ENCODE measurements around the gene NTRK1. TPM values are rescaled to one million over a fixed set of nuclear protein-coding genes. Genes with fewer than 3 reads are reported as not detected.

Gene NTRK1
- total and polyA plus RNA-seq, 3 experiments from 2014 or later = 2.9 to 3.0 TPM; not detected in 1

GRCh38 chr1:156901590-156901900 is 40.9 kb downstream of the NTRK1 start:
- Histone ChIP-seq H3K27ac (ENCODE audit: low read depth, low read length) (no peak overlapping the region), H3K4me3 (ENCODE audit: low read length) (no peak overlapping the region), H3K9me3 (ENCODE audit: low read length) (no peaks in the 10 kb centered on the region), H3K36me3 (ENCODE audit: insufficient read depth, low read length) (no peaks in the 10 kb centered on the region), H3K4me1 (ENCODE audit: insufficient read depth, low read length) (peaks cover 5% of the 10 kb centered on the region), H3K27me3 (ENCODE audit: insufficient read depth, low read length, poor library complexity, severe bottlenecking) (no peaks in the 10 kb centered on the region)
- ChIA-PET CTCF (interaction anchor here (0.8 kb wide), 1 partner anchor 9 kb away, joined by 3 read pairs; no protein-coding TSS in a partner anchor), POLR2A (no interaction called here)
- H3K4me3 Mint-ChIP-seq = no peak overlapping the region
- H3K27ac Mint-ChIP-seq = no peak overlapping the region
- no peak for DNase-seq
- peaks cover 0 to 6% (median 0%) of the 10 kb centered on the region in 3 donors for H3K4me1 Mint-ChIP-seq
- H3K27me3 Mint-ChIP-seq = peaks cover 21 to 47% of the 10 kb centered on the region in 2 donors
- H3K36me3 Mint-ChIP-seq = peaks cover 0 to 2% (median 0%) of the 10 kb centered on the region in 3 donors
- H3K9me3 Mint-ChIP-seq = no peaks in the 10 kb centered on the region

DNA sequence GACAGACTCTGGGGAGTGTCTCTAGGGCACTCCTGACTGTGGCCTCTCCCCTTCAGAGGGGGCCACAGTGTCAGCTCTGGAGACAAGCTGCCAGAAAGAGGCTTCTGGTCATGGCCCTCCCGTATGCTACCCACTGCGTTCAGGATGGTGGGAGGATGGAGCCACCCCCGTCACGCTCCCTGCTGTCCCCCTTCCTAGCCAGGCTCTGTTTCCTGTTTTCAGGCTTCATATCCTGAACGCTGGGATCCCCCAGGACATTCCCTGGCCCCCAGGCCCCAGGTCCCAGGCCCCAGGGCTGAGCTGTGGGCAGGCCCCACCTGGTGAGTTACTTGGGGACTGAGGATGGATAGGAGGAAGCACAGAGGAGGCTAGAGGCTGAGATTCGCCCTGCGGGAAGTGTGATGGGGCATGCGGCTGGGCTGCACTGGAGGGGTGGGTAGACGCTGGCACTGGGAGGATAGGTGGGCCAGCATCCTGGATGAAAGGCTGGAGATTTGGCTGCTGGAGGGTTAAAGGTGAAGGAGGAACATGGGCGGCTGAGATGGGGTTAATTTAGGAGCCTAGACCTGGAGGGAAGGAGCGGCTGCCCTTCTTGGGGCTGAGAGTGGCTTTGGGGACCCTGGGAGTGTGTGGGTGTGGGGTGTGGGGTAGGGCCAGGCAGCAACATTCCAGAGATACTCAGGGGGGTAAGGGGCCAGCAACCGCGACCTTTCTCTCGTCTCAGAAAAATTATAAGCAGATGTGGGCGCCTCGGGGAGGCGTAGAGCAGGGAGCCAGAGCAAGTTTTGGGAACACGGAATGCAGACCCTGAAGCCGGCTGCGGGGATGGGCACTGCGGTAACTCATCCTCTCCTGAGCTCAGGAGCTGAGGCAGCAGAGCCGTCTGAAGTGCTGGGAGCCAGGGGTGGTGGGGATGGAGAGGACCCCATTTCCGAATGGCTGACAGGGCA is 41.6 kb downstream of the NTRK1 start:
- Mint-ChIP-seq H3K27me3 (peaks cover 23 to 48% of the 10 kb centered on the region in 2 donors), H3K36me3 (peaks cover 0 to 2% (median 0%) of the 10 kb centered on the region in 3 donors), H3K4me1 (peaks cover 0 to 6% (median 0%) of the 10 kb centered on the region in 3 donors), H3K27ac (peak overlapping the region in 1 of 8 donors; percentile 28), H3K9me3 (no peaks in the 10 kb centered on the region), H3K4me3 (no peak overlapping the region)
- Histone ChIP-seq H3K27me3 (ENCODE audit: insufficient read depth, low read length, poor library complexity, severe bottlenecking) (no peaks in the 10 kb centered on the region), H3K9me3 (ENCODE audit: low read length) (no peaks in the 10 kb centered on the region), H3K4me1 (ENCODE audit: insufficient read depth, low read length) (peaks cover 5% of the 10 kb centered on the region), H3K27ac (ENCODE audit: low read depth, low read length) (no peak overlapping the region), H3K36me3 (ENCODE audit: insufficient read depth, low read length) (no peaks in the 10 kb centered on the region), H3K4me3 (ENCODE audit: low read length) (no peak overlapping the region)
- DNase-seq = no peak
- CTCF ChIA-PET = no interaction called here
- POLR2A ChIA-PET = no interaction called here

- Histone ChIP-seq H3K27ac (ENCODE audit: low read depth, low read length) (no peak overlapping the region), H3K4me1 (ENCODE audit: insufficient read depth, low read length) (peaks cover under 1% of the 10 kb centered on the region), H3K4me3 (ENCODE audit: low read length) (no peak overlapping the region), H3K27me3 (ENCODE audit: insufficient read depth, low read length, poor library complexity, severe bottlenecking) (no peaks in the 10 kb centered on the region), H3K9me3 (ENCODE audit: low read length) (no peaks in the 10 kb centered on the region), H3K36me3 (ENCODE audit: insufficient read depth, low read length) (no peaks in the 10 kb centered on the region)
- no peak overlapping the region for H3K4me3 Mint-ChIP-seq
- peaks cover 17 to 41% of the 10 kb centered on the region in 2 donors for H3K27me3 Mint-ChIP-seq
- ChIA-PET CTCF (no interaction called here), POLR2A (no interaction called here)
- H3K9me3 Mint-ChIP-seq = no peaks in the 10 kb centered on the region
- H3K36me3 Mint-ChIP-seq = peaks cover 0 to 2% (median 0%) of the 10 kb centered on the region in 3 donors
- DNase-seq = no peak
- H3K27ac Mint-ChIP-seq = no peak overlapping the region
- peaks cover 0 to 2% (median 0%) of the 10 kb centered on the region in 3 donors for H3K4me1 Mint-ChIP-seq
Observed at GRCh38 chr1:156903328-156904091, 42.8 kb downstream of the NTRK1 start.

DNA sequence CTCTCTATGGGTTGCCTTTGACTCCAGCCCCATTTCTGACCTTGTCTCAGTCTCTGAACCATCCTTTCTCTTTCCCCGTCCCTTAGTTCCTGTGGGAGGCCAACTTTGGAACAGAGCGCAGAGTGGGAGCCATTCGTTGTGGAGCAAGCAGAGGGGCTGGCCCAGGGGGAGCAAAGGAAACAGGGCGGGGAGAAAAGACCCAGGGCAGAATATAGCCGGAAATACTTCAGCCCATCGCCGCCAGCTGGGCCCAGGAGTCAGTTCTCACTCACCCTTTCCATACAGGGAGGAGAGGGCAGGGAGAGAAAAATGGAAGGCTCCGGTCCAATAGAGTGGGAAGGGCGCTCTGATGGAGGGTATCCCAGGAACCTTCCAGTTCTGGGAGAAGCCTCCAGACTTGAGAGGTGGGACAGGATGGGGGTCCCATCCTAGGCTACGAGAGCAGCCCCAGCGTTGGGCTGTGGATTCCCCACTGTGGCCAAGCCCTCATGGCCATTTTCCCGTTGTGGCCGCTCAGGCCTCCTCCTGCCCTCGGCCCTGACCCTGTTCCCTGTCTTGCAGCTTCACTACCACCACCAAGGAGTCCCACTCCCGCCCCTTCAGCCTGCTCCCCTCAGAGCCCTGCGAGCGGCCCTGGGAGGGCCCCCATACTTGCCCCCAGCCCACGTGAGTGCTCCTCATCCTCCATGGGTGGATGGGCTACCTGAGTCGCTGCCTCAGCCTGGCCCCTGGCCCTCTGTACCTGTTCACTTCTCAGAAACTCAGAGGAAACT is 43.7 kb downstream of the NTRK1 start:
- Mint-ChIP-seq H3K9me3 (no peaks in the 10 kb centered on the region), H3K4me1 (no peaks in the 10 kb centered on the region), H3K4me3 (no peak overlapping the region), H3K27me3 (peaks cover 11 to 39% of the 10 kb centered on the region in 2 donors), H3K36me3 (no peaks in the 10 kb centered on the region), H3K27ac (peak overlapping the region in 1 of 8 donors; percentile 88)
- no peak for DNase-seq
- Histone ChIP-seq H3K9me3 (ENCODE audit: low read length) (no peaks in the 10 kb centered on the region), H3K27ac (ENCODE audit: low read depth, low read length) (no peak overlapping the region), H3K27me3 (ENCODE audit: insufficient read depth, low read length, poor library complexity, severe bottlenecking) (no peaks in the 10 kb centered on the region), H3K4me1 (ENCODE audit: insufficient read depth, low read length) (no peaks in the 10 kb centered on the region), H3K4me3 (ENCODE audit: low read length) (no peak overlapping the region), H3K36me3 (ENCODE audit: insufficient read depth, low read length) (no peaks in the 10 kb centered on the region)
- CTCF ChIA-PET = no interaction called here
- POLR2A ChIA-PET = no interaction called here

DNA sequence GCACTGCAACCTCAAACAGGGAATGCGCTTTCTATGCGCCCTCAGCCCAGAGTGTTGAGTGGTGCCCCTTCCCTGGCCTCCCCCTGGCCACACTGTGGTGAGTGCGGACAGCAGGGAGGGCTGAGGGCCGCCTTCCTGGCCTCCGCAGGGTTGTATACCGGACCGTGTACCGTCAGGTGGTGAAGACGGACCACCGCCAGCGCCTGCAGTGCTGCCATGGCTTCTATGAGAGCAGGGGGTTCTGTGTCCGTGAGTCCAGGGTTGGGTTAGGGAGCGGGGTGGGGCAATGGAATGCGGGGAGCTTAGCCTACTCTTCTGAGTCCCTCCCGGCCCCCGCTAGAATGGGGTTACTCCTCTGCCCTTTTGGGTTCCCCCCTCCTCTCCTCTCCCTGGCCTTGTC is 44.5 kb downstream of the NTRK1 start:
- no peaks in the 10 kb centered on the region for H3K27me3 ChIP-seq (ENCODE audit: insufficient read depth, low read length, poor library complexity, severe bottlenecking)
- H3K4me1 ChIP-seq (ENCODE audit: insufficient read depth, low read length) = no peaks in the 10 kb centered on the region
- Mint-ChIP-seq H3K36me3 (no peaks in the 10 kb centered on the region), H3K4me1 (no peaks in the 10 kb centered on the region), H3K4me3 (no peak overlapping the region), H3K27me3 (peaks cover 11 to 36% of the 10 kb centered on the region in 2 donors), H3K27ac (no peak overlapping the region), H3K9me3 (no peaks in the 10 kb centered on the region)
- POLR2A ChIA-PET = no interaction called here
- no peak overlapping the region for H3K4me3 ChIP-seq (ENCODE audit: low read length)
- no peak for DNase-seq
- H3K36me3 ChIP-seq (ENCODE audit: insufficient read depth, low read length) = no peaks in the 10 kb centered on the region
- no peak overlapping the region for H3K27ac ChIP-seq (ENCODE audit: low read depth, low read length)
- CTCF ChIA-PET = no interaction called here
- no peaks in the 10 kb centered on the region for H3K9me3 ChIP-seq (ENCODE audit: low read length)

- POLR2A ChIA-PET = no interaction called here
- Histone ChIP-seq H3K9me3 (ENCODE audit: low read length) (no peaks in the 10 kb centered on the region), H3K27ac (ENCODE audit: low read depth, low read length) (no peak overlapping the region), H3K27me3 (ENCODE audit: insufficient read depth, low read length, poor library complexity, severe bottlenecking) (no peaks in the 10 kb centered on the region), H3K4me1 (ENCODE audit: insufficient read depth, low read length) (no peaks in the 10 kb centered on the region), H3K4me3 (ENCODE audit: low read length) (no peak overlapping the region), H3K36me3 (ENCODE audit: insufficient read depth, low read length) (no peaks in the 10 kb centered on the region)
- Mint-ChIP-seq H3K36me3 (no peaks in the 10 kb centered on the region), H3K4me1 (no peaks in the 10 kb centered on the region), H3K27me3 (peaks cover 11 to 35% of the 10 kb centered on the region in 2 donors), H3K27ac (no peak overlapping the region), H3K9me3 (no peaks in the 10 kb centered on the region), H3K4me3 (no peak overlapping the region)
- CTCF ChIA-PET = no interaction called here
- DNase-seq = no peak
Observed at GRCh38 chr1:156905651-156906050, 45.0 kb downstream of the NTRK1 start.

- CTCF ChIA-PET = no interaction called here
Observed at GRCh38 chr1:156906206-156906906, 45.7 kb downstream of the NTRK1 start.

More at GRCh38 chr1:156906206-156906906, 45.7 kb downstream of the NTRK1 start:
- peaks cover 11 to 37% of the 10 kb centered on the region in 2 donors for H3K27me3 Mint-ChIP-seq
- no peaks in the 10 kb centered on the region for H3K9me3 ChIP-seq (ENCODE audit: low read length)
- no peaks in the 10 kb centered on the region for H3K4me1 Mint-ChIP-seq
- DNase-seq = no peak
- H3K27ac Mint-ChIP-seq = no peak overlapping the region
- H3K4me3 ChIP-seq (ENCODE audit: low read length) = no peak overlapping the region
- no peaks in the 10 kb centered on the region for H3K4me1 ChIP-seq (ENCODE audit: insufficient read depth, low read length)
- POLR2A ChIA-PET = no interaction called here
- no peaks in the 10 kb centered on the region for H3K9me3 Mint-ChIP-seq
- H3K27ac ChIP-seq (ENCODE audit: low read depth, low read length) = no peak overlapping the region
- H3K4me3 Mint-ChIP-seq = no peak overlapping the region
- no peaks in the 10 kb centered on the region for H3K36me3 Mint-ChIP-seq
- no peaks in the 10 kb centered on the region for H3K36me3 ChIP-seq (ENCODE audit: insufficient read depth, low read length)
- no peaks in the 10 kb centered on the region for H3K27me3 ChIP-seq (ENCODE audit: insufficient read depth, low read length, poor library complexity, severe bottlenecking)
